Liver (tissue), 3 donors: ENCODE data around the gene NR4A2.

Source experiments
- EGR1 ChIP-seq, 2 donors: IDR thresholded peaks; 2 replicates each; pipeline ENCODE4 v1.6.1; 2016 to 2018; ENCODE audit warnings: antibody characterized with exemption in 2 of 2, low read depth in 2 of 2
- HNF4A ChIP-seq, 2 donors: conservative IDR thresholded peaks; 2 replicates each; pipeline ENCODE4 v1.6.1; 2016; ENCODE audit warnings: antibody characterized with exemption in 2 of 2, mild to moderate bottlenecking in 2 of 2
- JUND ChIP-seq, 2 donors: IDR thresholded peaks; 2 replicates each; pipeline ENCODE4 v1.6.1; 2016; ENCODE audit warnings: antibody characterized with exemption in 2 of 2
- RAD21 ChIP-seq, 2 donors: IDR thresholded peaks; 2 replicates each; pipeline ENCODE4 v1.6.1; 2016; ENCODE audit warnings: antibody characterized with exemption in 2 of 2, mild to moderate bottlenecking in 2 of 2
- REST ChIP-seq: IDR thresholded peaks from 2 replicates; pipeline ENCODE4 v1.6.1; 2016; ENCODE audit warnings: antibody characterized with exemption, mild to moderate bottlenecking
- RXRA ChIP-seq, 2 donors: IDR thresholded peaks; 2 replicates each; pipeline ENCODE4 v1.6.1; 2017 to 2018; ENCODE audit warnings: antibody characterized with exemption in 2 of 2, mild to moderate bottlenecking in 1 of 2
- ZBTB33 ChIP-seq: IDR thresholded peaks from 2 replicates; pipeline ENCODE4 v1.6.1; 2016; ENCODE audit warnings: antibody characterized with exemption
- TF ChIP-seq, protein P1 (sequence below): fragments of 150-350 bp; IDR thresholded peaks from 2 replicates; pipeline ENCODE4 v1.5.1; 2017; ENCODE audit warnings: improper control_type of control experiment, low read depth, low read length; ENCODE audit not compliant: missing input control
- donor health status: healthy.
- donor health status: healthy.

DNA sequence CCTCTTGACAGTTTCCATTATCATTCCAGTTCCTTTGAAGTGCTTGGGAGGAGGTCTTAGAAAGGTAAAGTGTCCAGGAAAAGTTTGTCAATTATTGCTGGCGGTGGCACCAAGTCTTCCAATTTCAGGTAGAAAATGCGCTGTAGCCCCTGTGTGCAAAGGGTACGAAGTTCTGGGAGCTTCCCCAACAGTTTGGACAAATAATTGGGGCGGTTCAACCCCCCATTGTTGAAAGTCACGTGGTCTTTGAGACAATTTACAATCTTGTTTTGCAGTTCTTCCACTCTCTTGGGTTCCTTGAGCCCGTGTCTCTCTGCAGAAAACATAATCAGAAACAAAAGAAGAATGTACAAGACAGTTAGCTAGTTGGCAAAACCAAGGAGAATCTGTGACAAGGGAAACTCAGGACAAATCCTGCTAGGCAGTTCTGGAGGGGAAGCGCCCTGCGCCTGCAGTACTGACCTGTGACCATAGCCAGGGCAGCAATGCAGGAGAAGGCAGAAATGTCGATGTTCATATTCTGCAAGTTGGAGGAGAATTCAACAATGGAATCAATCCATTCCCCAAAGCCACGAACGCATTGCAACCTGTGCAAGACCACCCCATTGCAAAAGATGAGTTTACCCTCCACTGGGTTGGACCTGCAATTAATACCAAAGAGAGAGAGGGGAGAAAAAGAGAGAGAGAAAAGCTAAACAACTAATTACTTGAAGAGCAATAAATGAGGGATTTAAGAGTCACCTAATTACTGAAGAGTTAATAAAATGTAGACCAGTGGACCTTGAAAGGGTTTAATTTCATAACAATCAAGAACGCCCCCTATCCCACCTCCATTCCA is 6.6 kb downstream of the NR4A2 start:
- TF ChIP-seq, protein P1, sequence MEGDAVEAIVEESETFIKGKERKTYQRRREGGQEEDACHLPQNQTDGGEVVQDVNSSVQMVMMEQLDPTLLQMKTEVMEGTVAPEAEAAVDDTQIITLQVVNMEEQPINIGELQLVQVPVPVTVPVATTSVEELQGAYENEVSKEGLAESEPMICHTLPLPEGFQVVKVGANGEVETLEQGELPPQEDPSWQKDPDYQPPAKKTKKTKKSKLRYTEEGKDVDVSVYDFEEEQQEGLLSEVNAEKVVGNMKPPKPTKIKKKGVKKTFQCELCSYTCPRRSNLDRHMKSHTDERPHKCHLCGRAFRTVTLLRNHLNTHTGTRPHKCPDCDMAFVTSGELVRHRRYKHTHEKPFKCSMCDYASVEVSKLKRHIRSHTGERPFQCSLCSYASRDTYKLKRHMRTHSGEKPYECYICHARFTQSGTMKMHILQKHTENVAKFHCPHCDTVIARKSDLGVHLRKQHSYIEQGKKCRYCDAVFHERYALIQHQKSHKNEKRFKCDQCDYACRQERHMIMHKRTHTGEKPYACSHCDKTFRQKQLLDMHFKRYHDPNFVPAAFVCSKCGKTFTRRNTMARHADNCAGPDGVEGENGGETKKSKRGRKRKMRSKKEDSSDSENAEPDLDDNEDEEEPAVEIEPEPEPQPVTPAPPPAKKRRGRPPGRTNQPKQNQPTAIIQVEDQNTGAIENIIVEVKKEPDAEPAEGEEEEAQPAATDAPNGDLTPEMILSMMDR: no peak
- TF ChIP-seq REST (no peak), RXRA (IDR thresholded peaks at IDR 0.05) (no peak), HNF4A (conservative IDR thresholded peaks at IDR 0.05) (no peak), EGR1 (IDR thresholded peaks at IDR 0.05; ENCODE audit: low read depth in 2 of 2) (no peak), ZBTB33 (no peak), RAD21 (IDR thresholded peaks at IDR 0.05) (no peak), JUND (IDR thresholded peaks at IDR 0.05) (no peak)
